DOHH2 (cell line): ENCODE results near the gene NKPD1.

Experiments
- H3F3A ChIP-seq: fragments of 200-600 bp; sonication (generic), shearing (Covaris generic); 2 replicates; pipeline ENCODE4 v1.6.0; 2016; ENCODE audit warnings: antibody characterized with exemption, mild to moderate bottlenecking; ENCODE audit not compliant: control insufficient read depth, insufficient read depth
- H3K27ac ChIP-seq: fragments of 200-600 bp; sonication (generic); 2 replicates; pipeline ENCODE4 v1.5.1; 2014; ENCODE audit warnings: low read depth, mild to moderate bottlenecking, low read length, moderate library complexity
- H3K27me3 ChIP-seq: fragments of 200-600 bp; sonication (generic); 2 replicates; pipeline ENCODE4 v1.6.1; 2014; ENCODE audit warnings: mild to moderate bottlenecking, low read length, mixed read lengths; ENCODE audit not compliant: control insufficient read depth
- H3K36me3 ChIP-seq: fragments of 200-600 bp; sonication (generic); 2 replicates; pipeline ENCODE4 v1.6.1; 2014; ENCODE audit warnings: mild to moderate bottlenecking, low read length, moderate library complexity, mixed read lengths; ENCODE audit not compliant: control insufficient read depth
- H3K4me1 ChIP-seq: fragments of 200-600 bp; sonication (generic); 2 replicates; pipeline ENCODE4 v1.6.1; 2014; ENCODE audit warnings: mild to moderate bottlenecking, low read length, mixed read lengths; ENCODE audit not compliant: control insufficient read depth
- H3K4me2 ChIP-seq: fragments of 200-600 bp; sonication (generic); 2 replicates; pipeline ENCODE4 v1.6.0; 2014; ENCODE audit warnings: mild to moderate bottlenecking, low read length, moderate library complexity
- H3K4me3 ChIP-seq: fragments of 200-600 bp; sonication (generic); 2 replicates; pipeline ENCODE4 v1.5.1; 2014; ENCODE audit warnings: mild to moderate bottlenecking, low read length, mixed read lengths
- H3K79me2 ChIP-seq: fragments of 200-600 bp; sonication (generic); 2 replicates; pipeline ENCODE4 v1.6.1; 2014; ENCODE audit warnings: mild to moderate bottlenecking, low read length, mixed read lengths; ENCODE audit not compliant: control insufficient read depth
- H3K9me2 ChIP-seq: fragments of 200-600 bp; sonication (generic); replicated peaks from 2 replicates; pipeline ENCODE4 v1.6.1; 2014; ENCODE audit warnings: mild to moderate bottlenecking, low read length, mixed read lengths; ENCODE audit not compliant: control insufficient read depth
- H3K9me3 ChIP-seq: fragments of 200-600 bp; sonication (generic); 2 replicates; pipeline ENCODE4 v1.6.1; 2014; ENCODE audit warnings: antibody characterized with exemption, low read length, mixed read lengths; ENCODE audit not compliant: control insufficient read depth, insufficient read depth
- H4K20me1 ChIP-seq: fragments of 200-600 bp; sonication (generic); 2 replicates; pipeline ENCODE4 v1.6.0; 2014; ENCODE audit warnings: low read depth, mild to moderate bottlenecking, antibody characterized with exemption, low read length, moderate library complexity; ENCODE audit not compliant: control insufficient read depth, insufficient read depth
- EZH2phosphoT487 ChIP-seq: fragments of 200-600 bp; sonication (generic); IDR thresholded peaks from 2 replicates; pipeline ENCODE4 v1.6.1; 2017; ENCODE audit warnings: borderline replicate concordance, mild to moderate bottlenecking, antibody characterized with exemption, low read length, moderate library complexity, mixed read lengths
- TF ChIP-seq, protein P1 (sequence below): fragments of 200-600 bp; sonication (generic); IDR thresholded peaks from one replicate; pipeline ENCODE4 v1.5.1; 2014; ENCODE audit warnings: antibody characterized with exemption, mild to moderate bottlenecking, low read depth, low read length; ENCODE audit not compliant: poor library complexity, severe bottlenecking

NKPD1 gene

DNA sequence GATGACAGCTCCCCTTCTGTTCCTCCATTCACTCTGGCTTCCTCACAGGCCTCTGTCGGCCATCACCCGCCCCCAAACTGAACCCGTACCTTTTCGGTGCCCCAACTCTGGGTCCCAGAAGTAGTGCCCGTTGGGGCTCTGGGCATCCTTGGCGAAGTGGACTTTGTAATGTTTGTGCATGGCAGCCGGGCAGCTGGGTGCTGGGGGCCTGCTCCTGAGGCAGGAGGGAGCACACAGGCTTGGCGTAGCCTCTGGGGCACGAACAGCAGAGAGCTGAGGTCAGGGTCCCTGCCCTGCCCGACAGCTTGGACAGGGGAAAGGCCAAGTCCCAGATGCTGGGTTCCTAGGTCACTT lies 834 bp downstream of the NKPD1 start:
- no peak overlapping the region for H3K4me2 ChIP-seq
- H3K4me3 ChIP-seq: no peak overlapping the region
- no peak overlapping the region for H3K27ac ChIP-seq
- no peaks in the 10 kb centered on the region for H4K20me1 ChIP-seq
- TF ChIP-seq, protein P1, sequence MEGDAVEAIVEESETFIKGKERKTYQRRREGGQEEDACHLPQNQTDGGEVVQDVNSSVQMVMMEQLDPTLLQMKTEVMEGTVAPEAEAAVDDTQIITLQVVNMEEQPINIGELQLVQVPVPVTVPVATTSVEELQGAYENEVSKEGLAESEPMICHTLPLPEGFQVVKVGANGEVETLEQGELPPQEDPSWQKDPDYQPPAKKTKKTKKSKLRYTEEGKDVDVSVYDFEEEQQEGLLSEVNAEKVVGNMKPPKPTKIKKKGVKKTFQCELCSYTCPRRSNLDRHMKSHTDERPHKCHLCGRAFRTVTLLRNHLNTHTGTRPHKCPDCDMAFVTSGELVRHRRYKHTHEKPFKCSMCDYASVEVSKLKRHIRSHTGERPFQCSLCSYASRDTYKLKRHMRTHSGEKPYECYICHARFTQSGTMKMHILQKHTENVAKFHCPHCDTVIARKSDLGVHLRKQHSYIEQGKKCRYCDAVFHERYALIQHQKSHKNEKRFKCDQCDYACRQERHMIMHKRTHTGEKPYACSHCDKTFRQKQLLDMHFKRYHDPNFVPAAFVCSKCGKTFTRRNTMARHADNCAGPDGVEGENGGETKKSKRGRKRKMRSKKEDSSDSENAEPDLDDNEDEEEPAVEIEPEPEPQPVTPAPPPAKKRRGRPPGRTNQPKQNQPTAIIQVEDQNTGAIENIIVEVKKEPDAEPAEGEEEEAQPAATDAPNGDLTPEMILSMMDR: no peak
- no peak for TF ChIP-seq EZH2phosphoT487
- no peaks in the 10 kb centered on the region for H3K9me3 ChIP-seq
- H3K4me1 ChIP-seq: peaks cover 14% of the 10 kb centered on the region
- H3K9me2 ChIP-seq: no peaks in the 10 kb centered on the region
- H3K27me3 ChIP-seq: peaks cover 16% of the 10 kb centered on the region
- H3F3A ChIP-seq: no peaks in the 10 kb centered on the region
- H3K36me3 ChIP-seq: no peaks in the 10 kb centered on the region
- H3K79me2 ChIP-seq: no peaks in the 10 kb centered on the region

DNA sequence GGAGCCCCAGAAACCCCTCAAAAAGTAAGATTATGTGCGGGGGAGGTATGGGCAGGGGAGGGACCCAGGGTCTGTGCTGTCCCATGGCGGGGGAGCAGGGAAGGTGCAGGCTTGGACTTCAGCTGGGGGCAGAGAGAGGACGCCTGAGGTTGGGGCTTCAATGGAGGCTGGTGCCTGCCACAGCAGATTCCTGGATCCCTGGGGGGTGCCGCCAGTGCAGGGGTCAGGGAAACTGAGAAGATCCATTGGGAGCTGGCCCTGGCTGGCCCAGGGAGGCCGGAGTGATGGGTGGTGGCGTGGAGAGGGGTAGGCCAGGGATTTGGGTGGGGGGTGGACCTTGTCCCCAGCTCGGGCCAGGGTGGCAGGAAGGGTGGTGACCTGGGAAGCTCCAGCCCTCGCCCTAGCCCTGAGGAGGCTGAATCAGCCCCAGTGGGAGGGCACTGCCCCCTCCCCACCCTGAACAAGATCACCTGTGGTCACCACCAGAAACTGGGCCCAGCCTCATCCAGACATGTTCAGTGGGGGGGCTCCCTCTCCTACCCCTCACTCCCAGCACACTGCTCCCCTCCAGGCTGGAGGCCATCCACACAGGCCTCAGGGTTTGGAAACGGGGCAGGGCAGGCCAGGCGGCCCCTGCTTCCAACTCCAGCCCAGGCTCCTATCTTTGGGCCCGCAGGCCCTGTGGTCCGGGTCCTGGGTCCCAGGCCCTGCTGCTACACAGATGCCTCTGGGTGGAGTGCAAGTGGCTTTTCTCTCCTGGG lies 1.4 kb downstream of the NKPD1 start:
- no peaks in the 10 kb centered on the region for H4K20me1 ChIP-seq
- no peaks in the 10 kb centered on the region for H3K9me2 ChIP-seq
- TF ChIP-seq, protein P1: no peak
- no peak for TF ChIP-seq EZH2phosphoT487
- H3K79me2 ChIP-seq: no peaks in the 10 kb centered on the region
- H3K27ac ChIP-seq: no peak overlapping the region
- H3K27me3 ChIP-seq: peaks cover 16% of the 10 kb centered on the region
- no peak overlapping the region for H3K4me2 ChIP-seq
- H3K36me3 ChIP-seq: no peaks in the 10 kb centered on the region
- H3K4me3 ChIP-seq: no peak overlapping the region
- H3F3A ChIP-seq: no peaks in the 10 kb centered on the region
- H3K4me1 ChIP-seq: peaks cover 8% of the 10 kb centered on the region
- no peaks in the 10 kb centered on the region for H3K9me3 ChIP-seq

DNA sequence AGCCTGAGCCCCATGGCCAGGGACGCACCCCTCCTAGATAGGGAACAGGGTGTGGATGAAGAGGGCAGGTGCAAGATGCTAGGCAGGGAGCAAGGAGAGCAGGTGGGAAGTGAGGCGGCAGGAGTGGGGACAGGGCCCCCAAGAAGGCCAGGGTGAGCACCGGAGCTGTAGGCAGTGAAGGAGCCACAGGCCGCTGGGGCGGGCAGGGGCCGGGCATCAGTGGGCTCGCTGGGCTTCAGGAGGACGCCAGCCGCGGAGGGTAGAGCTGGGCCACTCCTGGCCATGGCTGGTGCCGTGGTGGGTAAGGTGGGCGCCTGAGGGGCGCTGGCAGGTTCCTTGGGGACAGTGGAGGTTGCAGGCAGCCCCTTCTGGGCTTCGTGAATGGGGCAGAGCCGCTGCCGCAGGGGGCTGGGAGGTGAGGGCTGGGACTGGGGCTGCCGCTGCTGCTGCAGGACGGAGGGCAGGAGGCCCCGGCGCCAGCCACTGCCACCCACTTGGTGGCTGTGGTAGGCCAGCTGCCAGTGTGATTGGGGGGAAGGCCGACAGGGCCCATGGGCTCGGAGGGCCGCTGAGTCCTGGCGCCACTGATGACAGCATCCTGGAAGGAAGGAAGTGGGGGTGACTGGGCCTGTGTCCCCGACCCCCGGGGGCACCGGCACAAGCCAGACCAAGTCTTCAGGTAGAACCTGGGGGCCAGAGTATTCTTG lies 2.1 kb downstream of the NKPD1 start:
- Histone ChIP-seq H3K27me3 (peaks cover 23% of the 10 kb centered on the region), H4K20me1 (no peaks in the 10 kb centered on the region), H3K9me3 (no peaks in the 10 kb centered on the region), H3K4me2 (no peak overlapping the region), H3K36me3 (no peaks in the 10 kb centered on the region), H3K4me3 (no peak overlapping the region), H3K9me2 (no peaks in the 10 kb centered on the region), H3K27ac (no peak overlapping the region), H3K79me2 (no peaks in the 10 kb centered on the region), H3K4me1 (peaks cover under 1% of the 10 kb centered on the region; the same call in 1 of the 2 replicates), H3F3A (no peaks in the 10 kb centered on the region)
- TF ChIP-seq, protein P1: no peak
- no peak for TF ChIP-seq EZH2phosphoT487
